Kidney (tissue), 14 donors: ENCODE data around the gene AK5. TPM values are rescaled to one million over a fixed set of nuclear protein-coding genes. Genes with fewer than 3 reads are reported as not detected.

Source experiments
- DNase-seq, 5 donors: peaks; one replicate each; pipeline ENCODE4 v3.0.0-alpha.2; 2013 to 2020
- FAIRE-seq: peaks from 2 replicates; lab custom pipeline; 2012; peaks lifted over from hg19 to GRCh38; lab: Jason Lieb, UNC
- H3K27ac ChIP-seq, 2 donors: one replicate each; pipeline ENCODE4 v1.7.0; 2013; ENCODE audit warnings: low read depth in 2 of 2, low read length in 2 of 2, inconsistent platforms in 1 of 2
- H3K27me3 ChIP-seq: one replicate; pipeline ENCODE4 v1.7.1; 2013; ENCODE audit warnings: low read length, inconsistent platforms; ENCODE audit not compliant: control insufficient read depth, insufficient read depth
- H3K36me3 ChIP-seq, 3 donors: one replicate each; pipeline versions ENCODE4 v1.7.0 to v1.7.1; 2013; ENCODE audit warnings: low read length in 3 of 3, control low read depth in 1 of 3, inconsistent platforms in 1 of 3; ENCODE audit not compliant: insufficient read depth in 3 of 3, control insufficient read depth in 2 of 3
- H3K4me1 ChIP-seq, 3 donors: one replicate each; pipeline versions ENCODE4 v1.7.0 to v1.7.1; 2013; ENCODE audit warnings: low read length in 3 of 3, inconsistent platforms in 1 of 3, low read depth in 1 of 3; ENCODE audit not compliant: control insufficient read depth in 2 of 3, insufficient read depth in 2 of 3
- H3K4me3 ChIP-seq, 3 donors: one replicate each; pipeline versions ENCODE4 v1.7.0 to v1.8.1; 2013; ENCODE audit warnings: low read length in 3 of 3, control low read depth in 1 of 3, inconsistent platforms in 1 of 3
- H3K9ac ChIP-seq, 3 donors: one replicate each; pipeline versions ENCODE4 v1.7.0 to v1.7.1; 2013; ENCODE audit warnings: low read length in 3 of 3, control low read depth in 1 of 3, inconsistent platforms in 1 of 3
- H3K9me3 ChIP-seq, 3 donors: one replicate each; pipeline versions ENCODE4 v1.7.0 to v1.7.1; 2013; ENCODE audit warnings: low read length in 3 of 3, control low read depth in 1 of 3, inconsistent platforms in 1 of 3; ENCODE audit not compliant: control insufficient read depth in 2 of 3, insufficient read depth in 1 of 3
- intact Hi-C: fragments of 100-400 bp; cut with DNase I; formaldehyde crosslinking; loops from one replicate; pipeline ENCODE4 v1.11.1; 2022
- polyA plus RNA-seq: library from polyadenylated mRNA; stranded (reverse); fragments of 350-450 nt; fragmentation: Illumina TruSeq; extraction: RNeasy Lipid Tissue Mini Kit (QIAGEN cat#74804); gene quantifications from one replicate; pipeline ENCODE4 v1.2.3, GENCODE V29; 2014; ENCODE audit warnings: low read depth, low replicate concordance; ENCODE audit not compliant: insufficient read depth
- total RNA-seq: library from RNA; stranded (reverse); fragmentation: NEBNext Ultra II Directional; extraction: Animal tissue kit (Norgen Biotek cat#: 25700); gene quantifications from one replicate; pipeline ENCODE4 v1.2.1, GENCODE V29; 2021
- TF ChIP-seq, protein P1 (sequence below): IDR thresholded peaks from 3 replicates; pipeline ENCODE4 v1.5.1; 2012; ENCODE audit warnings: mild to moderate bottlenecking, moderate library complexity, borderline replicate concordance; ENCODE audit not compliant: insufficient read depth; ENCODE audit errors: extremely low read depth
- donor health status: control.
- donor health status: control.
- donor health status: control.
- donor health status: control.
- donor health status: control.
- donor health status: DM: yes; HTN: yes; CAD: no.
- donor health status: Normal renal cell carcinoma (clear cell type).

Gene AK5
- total and polyA plus RNA-seq, 2 donors from 2014 or later: 1.7 to 2.5 TPM

DNA sequence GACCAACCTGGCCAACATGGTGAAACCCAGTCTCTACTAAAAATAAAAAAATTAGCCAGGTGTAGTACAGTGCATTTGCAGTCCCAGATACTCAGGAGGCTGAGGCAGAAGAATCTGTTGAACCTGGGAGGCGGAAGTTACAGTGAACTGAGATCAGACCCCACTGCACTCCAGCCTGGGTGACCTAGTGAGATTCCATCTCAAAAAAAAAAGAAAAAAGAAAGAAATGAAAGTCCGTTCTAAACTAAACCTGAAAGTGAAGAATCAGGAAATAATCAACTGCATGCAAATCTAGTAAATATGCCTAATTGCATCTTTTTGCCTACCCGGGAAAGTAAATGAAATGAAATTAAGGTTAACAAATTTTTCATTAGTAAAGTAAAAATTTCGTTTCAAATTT, 301.1 kb downstream of the AK5 start:
- Histone ChIP-seq H3K9me3 (no peaks in the 10 kb centered on the region), H3K4me3 (no peak overlapping the region), H3K36me3 (peaks cover 0 to 19% (median 4%) of the 10 kb centered on the region in 3 donors), H3K27me3 (no peaks in the 10 kb centered on the region), H3K9ac (no peak overlapping the region), H3K4me1 (no peaks in the 10 kb centered on the region), H3K27ac (no peak overlapping the region)
- intact Hi-C loops: no loop called here
- no peak for FAIRE-seq
- no peak for DNase-seq
- TF ChIP-seq, protein P1, sequence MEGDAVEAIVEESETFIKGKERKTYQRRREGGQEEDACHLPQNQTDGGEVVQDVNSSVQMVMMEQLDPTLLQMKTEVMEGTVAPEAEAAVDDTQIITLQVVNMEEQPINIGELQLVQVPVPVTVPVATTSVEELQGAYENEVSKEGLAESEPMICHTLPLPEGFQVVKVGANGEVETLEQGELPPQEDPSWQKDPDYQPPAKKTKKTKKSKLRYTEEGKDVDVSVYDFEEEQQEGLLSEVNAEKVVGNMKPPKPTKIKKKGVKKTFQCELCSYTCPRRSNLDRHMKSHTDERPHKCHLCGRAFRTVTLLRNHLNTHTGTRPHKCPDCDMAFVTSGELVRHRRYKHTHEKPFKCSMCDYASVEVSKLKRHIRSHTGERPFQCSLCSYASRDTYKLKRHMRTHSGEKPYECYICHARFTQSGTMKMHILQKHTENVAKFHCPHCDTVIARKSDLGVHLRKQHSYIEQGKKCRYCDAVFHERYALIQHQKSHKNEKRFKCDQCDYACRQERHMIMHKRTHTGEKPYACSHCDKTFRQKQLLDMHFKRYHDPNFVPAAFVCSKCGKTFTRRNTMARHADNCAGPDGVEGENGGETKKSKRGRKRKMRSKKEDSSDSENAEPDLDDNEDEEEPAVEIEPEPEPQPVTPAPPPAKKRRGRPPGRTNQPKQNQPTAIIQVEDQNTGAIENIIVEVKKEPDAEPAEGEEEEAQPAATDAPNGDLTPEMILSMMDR: no peak

DNA sequence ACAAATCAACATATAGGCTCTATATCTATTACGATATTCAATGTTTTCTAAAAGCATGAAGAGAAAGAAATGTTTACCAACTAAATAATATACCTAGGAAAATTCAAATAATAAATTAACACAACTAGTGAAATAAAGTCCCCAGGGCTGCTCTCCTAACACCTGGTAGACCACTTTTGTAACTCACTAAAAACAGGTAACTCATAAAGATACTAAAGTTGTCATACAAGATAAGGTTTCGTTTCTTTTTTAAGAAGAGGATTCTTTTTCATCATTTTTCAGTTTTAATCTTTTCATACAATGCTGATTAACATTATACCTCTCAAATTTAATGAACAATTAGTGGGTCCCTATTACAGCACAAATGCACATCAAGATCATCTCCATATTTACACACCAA, 301.7 kb downstream of the AK5 start:
- intact Hi-C loops: no loop called here
- TF ChIP-seq, protein P1: no peak
- Histone ChIP-seq H3K36me3 (peaks cover 0 to 19% (median 3%) of the 10 kb centered on the region in 3 donors), H3K27ac (no peak overlapping the region), H3K9ac (no peak overlapping the region), H3K4me3 (no peak overlapping the region), H3K9me3 (no peaks in the 10 kb centered on the region), H3K4me1 (no peaks in the 10 kb centered on the region), H3K27me3 (no peaks in the 10 kb centered on the region)
- FAIRE-seq (no peak), DNase-seq (no peak)

DNA sequence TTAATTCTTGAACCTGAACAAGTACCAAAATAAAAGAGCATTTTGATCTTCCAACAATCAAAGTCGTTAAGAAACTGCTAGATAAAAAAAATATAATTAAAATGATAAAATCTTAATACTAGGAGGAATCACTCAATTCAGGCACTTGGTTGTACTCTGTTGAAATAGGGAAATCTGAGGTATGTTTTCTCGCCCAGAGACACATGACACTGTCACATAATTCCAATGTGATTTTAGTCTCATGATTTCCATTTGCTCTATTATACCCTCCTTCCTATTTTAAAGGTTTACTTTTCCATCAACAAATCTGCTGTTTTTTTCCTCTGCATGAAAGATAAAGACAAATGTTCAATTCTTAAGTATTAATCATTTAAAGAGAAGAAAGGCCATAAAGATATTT, 303.1 kb downstream of the AK5 start:
- DNase-seq: no peak
- intact Hi-C loops: no loop called here
- Histone ChIP-seq H3K4me3 (no peak overlapping the region), H3K9me3 (no peaks in the 10 kb centered on the region), H3K9ac (no peak overlapping the region), H3K27me3 (no peaks in the 10 kb centered on the region), H3K4me1 (no peaks in the 10 kb centered on the region), H3K27ac (no peak overlapping the region), H3K36me3 (peaks cover 0 to 13% (median 0%) of the 10 kb centered on the region in 3 donors)
- TF ChIP-seq, protein P1: no peak
- FAIRE-seq: no peak
